DOHH2 (cell line): Measurements from ENCODE around the gene NKX1-2.

Experiments used
- H3F3A ChIP-seq: fragments of 200-600 bp; sonication (generic), shearing (Covaris generic); 2 replicates; pipeline ENCODE4 v1.6.0; 2016; ENCODE audit warnings: antibody characterized with exemption, mild to moderate bottlenecking; ENCODE audit not compliant: control insufficient read depth, insufficient read depth
- H3K27ac ChIP-seq: fragments of 200-600 bp; sonication (generic); 2 replicates; pipeline ENCODE4 v1.5.1; 2014; ENCODE audit warnings: low read depth, mild to moderate bottlenecking, low read length, moderate library complexity
- H3K27me3 ChIP-seq: fragments of 200-600 bp; sonication (generic); 2 replicates; pipeline ENCODE4 v1.6.1; 2014; ENCODE audit warnings: mild to moderate bottlenecking, low read length, mixed read lengths; ENCODE audit not compliant: control insufficient read depth
- H3K36me3 ChIP-seq: fragments of 200-600 bp; sonication (generic); 2 replicates; pipeline ENCODE4 v1.6.1; 2014; ENCODE audit warnings: mild to moderate bottlenecking, low read length, moderate library complexity, mixed read lengths; ENCODE audit not compliant: control insufficient read depth
- H3K4me1 ChIP-seq: fragments of 200-600 bp; sonication (generic); 2 replicates; pipeline ENCODE4 v1.6.1; 2014; ENCODE audit warnings: mild to moderate bottlenecking, low read length, mixed read lengths; ENCODE audit not compliant: control insufficient read depth
- H3K4me2 ChIP-seq: fragments of 200-600 bp; sonication (generic); 2 replicates; pipeline ENCODE4 v1.6.0; 2014; ENCODE audit warnings: mild to moderate bottlenecking, low read length, moderate library complexity
- H3K4me3 ChIP-seq: fragments of 200-600 bp; sonication (generic); 2 replicates; pipeline ENCODE4 v1.5.1; 2014; ENCODE audit warnings: mild to moderate bottlenecking, low read length, mixed read lengths
- H3K79me2 ChIP-seq: fragments of 200-600 bp; sonication (generic); 2 replicates; pipeline ENCODE4 v1.6.1; 2014; ENCODE audit warnings: mild to moderate bottlenecking, low read length, mixed read lengths; ENCODE audit not compliant: control insufficient read depth
- H3K9me2 ChIP-seq: fragments of 200-600 bp; sonication (generic); replicated peaks from 2 replicates; pipeline ENCODE4 v1.6.1; 2014; ENCODE audit warnings: mild to moderate bottlenecking, low read length, mixed read lengths; ENCODE audit not compliant: control insufficient read depth
- H3K9me3 ChIP-seq: fragments of 200-600 bp; sonication (generic); 2 replicates; pipeline ENCODE4 v1.6.1; 2014; ENCODE audit warnings: antibody characterized with exemption, low read length, mixed read lengths; ENCODE audit not compliant: control insufficient read depth, insufficient read depth
- H4K20me1 ChIP-seq: fragments of 200-600 bp; sonication (generic); 2 replicates; pipeline ENCODE4 v1.6.0; 2014; ENCODE audit warnings: low read depth, mild to moderate bottlenecking, antibody characterized with exemption, low read length, moderate library complexity; ENCODE audit not compliant: control insufficient read depth, insufficient read depth
- CTCF ChIP-seq: fragments of 200-600 bp; sonication (generic); IDR thresholded peaks from one replicate; pipeline ENCODE4 v1.5.1; 2014; ENCODE audit warnings: antibody characterized with exemption, mild to moderate bottlenecking, low read depth, low read length; ENCODE audit not compliant: poor library complexity, severe bottlenecking
- EZH2phosphoT487 ChIP-seq: fragments of 200-600 bp; sonication (generic); IDR thresholded peaks from 2 replicates; pipeline ENCODE4 v1.6.1; 2017; ENCODE audit warnings: borderline replicate concordance, mild to moderate bottlenecking, antibody characterized with exemption, low read length, moderate library complexity, mixed read lengths

The NKX1-2 gene

GRCh38 chr10:124484661-124485060 is 34.8 kb upstream of the NKX1-2 start:
- Histone ChIP-seq H3K27ac (no peak overlapping the region), H3K4me3 (no peak overlapping the region), H3K27me3 (no peaks in the 10 kb centered on the region), H3K9me3 (0 out of 2 replicates have a peak, but pooled peaks cover 5% of the 10 kb centered on the region), H3F3A (no peaks in the 10 kb centered on the region), H3K36me3 (no peaks in the 10 kb centered on the region), H3K79me2 (no peaks in the 10 kb centered on the region), H3K9me2 (no peaks in the 10 kb centered on the region), H4K20me1 (no peaks in the 10 kb centered on the region), H3K4me1 (peaks cover 7% of the 10 kb centered on the region), H3K4me2 (no peak overlapping the region)
- TF ChIP-seq CTCF (no peak), EZH2phosphoT487 (no peak)

- Histone ChIP-seq H3K4me1 (peaks cover 5% of the 10 kb centered on the region), H3K27me3 (no peaks in the 10 kb centered on the region), H3K27ac (no peak overlapping the region), H3K9me2 (no peaks in the 10 kb centered on the region), H3K4me3 (no peak overlapping the region), H3K4me2 (no peak overlapping the region), H3K9me3 (0 out of 2 replicates have a peak, but pooled peaks cover 5% of the 10 kb centered on the region), H3K36me3 (no peaks in the 10 kb centered on the region), H4K20me1 (no peaks in the 10 kb centered on the region), H3F3A (no peaks in the 10 kb centered on the region), H3K79me2 (no peaks in the 10 kb centered on the region)
- TF ChIP-seq EZH2phosphoT487 (no peak), CTCF (no peak)
Observed at GRCh38 chr10:124484031-124484430, 34.2 kb upstream of the NKX1-2 start.

- Histone ChIP-seq H3K36me3 (no peaks in the 10 kb centered on the region), H3K9me3 (0 out of 2 replicates have a peak, but pooled peaks cover 5% of the 10 kb centered on the region), H3K9me2 (no peaks in the 10 kb centered on the region), H3K4me3 (no peak overlapping the region), H3K27ac (no peak overlapping the region), H3K4me1 (no peaks in the 10 kb centered on the region), H3K27me3 (no peaks in the 10 kb centered on the region), H3K4me2 (no peak overlapping the region), H3F3A (no peaks in the 10 kb centered on the region), H4K20me1 (no peaks in the 10 kb centered on the region), H3K79me2 (no peaks in the 10 kb centered on the region)
- TF ChIP-seq EZH2phosphoT487 = no peak
- no peak for TF ChIP-seq CTCF
Observed at GRCh38 chr10:124482876-124483275, 33.0 kb upstream of the NKX1-2 start.

GRCh38 chr10:124482236-124482800 is 32.5 kb upstream of the NKX1-2 start:
- no peaks in the 10 kb centered on the region for H3K27me3 ChIP-seq
- H3K27ac ChIP-seq = no peak overlapping the region
- H4K20me1 ChIP-seq = no peaks in the 10 kb centered on the region
- H3K4me3 ChIP-seq = no peak overlapping the region
- H3K79me2 ChIP-seq = no peaks in the 10 kb centered on the region
- no peak overlapping the region for H3K4me2 ChIP-seq
- no peaks in the 10 kb centered on the region for H3K36me3 ChIP-seq
- H3K4me1 ChIP-seq = no peaks in the 10 kb centered on the region
- TF ChIP-seq EZH2phosphoT487 = no peak
- no peak for TF ChIP-seq CTCF
- 0 out of 2 replicates have a peak, but pooled peaks cover 5% of the 10 kb centered on the region for H3K9me3 ChIP-seq
- H3F3A ChIP-seq = no peaks in the 10 kb centered on the region
- H3K9me2 ChIP-seq = no peaks in the 10 kb centered on the region
